ENCODE results near the gene MFRP. TPM values are rescaled to one million over a fixed set of nuclear protein-coding genes. Genes with fewer than 3 reads are reported as not detected.

The MFRP gene
- total RNA-seq, 2 donors from 2014 or later: not detected

DNA sequence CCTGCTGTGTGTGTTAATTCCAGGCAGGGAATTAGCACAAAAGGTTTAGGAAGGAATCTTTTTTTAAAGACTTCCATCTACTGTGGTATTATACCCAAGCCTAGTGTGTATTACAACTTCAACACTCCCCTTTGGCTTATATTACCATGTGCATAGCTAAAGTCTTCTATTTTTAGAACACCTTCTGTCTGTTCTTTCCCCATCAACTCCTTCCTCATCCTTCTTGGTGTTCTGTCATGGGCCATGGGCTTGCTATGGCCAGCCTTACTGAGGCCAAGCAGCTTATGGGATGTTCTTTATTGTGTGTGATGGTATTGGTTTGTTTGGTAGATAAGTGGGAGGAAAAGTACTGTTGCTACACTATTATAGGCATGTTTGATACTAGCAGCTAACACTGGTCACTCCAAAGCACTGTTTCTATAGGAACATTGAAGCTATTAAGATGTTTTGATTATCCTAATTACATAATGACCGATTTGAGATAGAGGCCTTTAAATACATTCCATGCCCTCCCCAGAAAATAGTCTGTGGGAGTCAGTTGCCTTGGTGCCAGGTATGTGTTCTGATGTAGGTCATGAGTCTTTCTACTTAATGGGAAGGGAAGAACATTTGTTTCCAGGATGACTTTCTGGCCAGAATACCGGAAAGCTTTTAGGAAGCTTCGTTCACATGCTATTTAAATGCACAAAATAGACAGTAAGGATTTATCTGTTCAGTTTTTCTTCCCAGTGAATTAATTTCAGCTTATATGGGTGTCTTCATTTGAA, 46.1 kb downstream of the MFRP start:
- no peak for DNase-seq (ENCODE audit: low spot score)
- Histone ChIP-seq H3K4me3 (no peak overlapping the region), H3K36me3 (no peaks in the 10 kb centered on the region), H3K27ac (no peak overlapping the region), H3K27me3 (replicated peaks; ENCODE audit: insufficient read depth) (no peaks in the 10 kb centered on the region), H3K4me1 (replicated peaks) (no peaks in the 10 kb centered on the region), H3K9me3 (no peaks in the 10 kb centered on the region)
- TF ChIP-seq POLR2AphosphoS5 (IDR thresholded peaks at IDR 0.05) (no peak), POLR2A (IDR thresholded peaks at IDR 0.05) (no peak)
- TF ChIP-seq, protein P1, sequence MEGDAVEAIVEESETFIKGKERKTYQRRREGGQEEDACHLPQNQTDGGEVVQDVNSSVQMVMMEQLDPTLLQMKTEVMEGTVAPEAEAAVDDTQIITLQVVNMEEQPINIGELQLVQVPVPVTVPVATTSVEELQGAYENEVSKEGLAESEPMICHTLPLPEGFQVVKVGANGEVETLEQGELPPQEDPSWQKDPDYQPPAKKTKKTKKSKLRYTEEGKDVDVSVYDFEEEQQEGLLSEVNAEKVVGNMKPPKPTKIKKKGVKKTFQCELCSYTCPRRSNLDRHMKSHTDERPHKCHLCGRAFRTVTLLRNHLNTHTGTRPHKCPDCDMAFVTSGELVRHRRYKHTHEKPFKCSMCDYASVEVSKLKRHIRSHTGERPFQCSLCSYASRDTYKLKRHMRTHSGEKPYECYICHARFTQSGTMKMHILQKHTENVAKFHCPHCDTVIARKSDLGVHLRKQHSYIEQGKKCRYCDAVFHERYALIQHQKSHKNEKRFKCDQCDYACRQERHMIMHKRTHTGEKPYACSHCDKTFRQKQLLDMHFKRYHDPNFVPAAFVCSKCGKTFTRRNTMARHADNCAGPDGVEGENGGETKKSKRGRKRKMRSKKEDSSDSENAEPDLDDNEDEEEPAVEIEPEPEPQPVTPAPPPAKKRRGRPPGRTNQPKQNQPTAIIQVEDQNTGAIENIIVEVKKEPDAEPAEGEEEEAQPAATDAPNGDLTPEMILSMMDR (IDR thresholded peaks at IDR 0.05): no peak
- 61% methylated on average over 3 of the region's 3 CpGs for WGBS
- intact Hi-C loops (cut with DNase I): no loop called here

DNA sequence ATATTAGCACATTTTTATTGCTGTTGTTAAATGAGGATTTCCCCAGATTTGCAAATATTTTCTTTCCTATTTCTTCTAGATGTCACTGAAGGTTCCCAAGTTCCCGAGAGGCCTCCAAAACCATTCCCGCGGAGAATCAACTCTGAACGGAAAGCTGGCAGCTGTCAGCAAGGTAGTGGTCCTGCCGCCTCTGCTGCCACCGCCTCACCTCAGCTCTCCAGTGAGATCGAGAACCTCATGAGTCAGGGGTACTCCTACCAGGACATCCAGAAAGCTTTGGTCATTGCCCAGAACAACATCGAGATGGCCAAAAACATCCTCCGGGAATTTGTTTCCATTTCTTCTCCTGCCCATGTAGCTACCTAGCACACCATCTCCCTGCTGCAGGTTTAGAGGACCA, 47.1 kb downstream of the MFRP start:
- Histone ChIP-seq H3K4me3 (no peak overlapping the region), H3K4me1 (replicated peaks) (no peaks in the 10 kb centered on the region), H3K9me3 (no peaks in the 10 kb centered on the region), H3K27me3 (replicated peaks; ENCODE audit: insufficient read depth) (no peaks in the 10 kb centered on the region), H3K27ac (no peak overlapping the region), H3K36me3 (no peaks in the 10 kb centered on the region)
- WGBS: 95% methylated on average over 9 of the region's 9 CpGs
- DNase-seq (ENCODE audit: low spot score): no peak
- intact Hi-C loops (cut with DNase I): no loop called here
- TF ChIP-seq, protein P1 (IDR thresholded peaks at IDR 0.05): no peak
- TF ChIP-seq POLR2AphosphoS5 (IDR thresholded peaks at IDR 0.05): no peak
- no peak for TF ChIP-seq POLR2A (IDR thresholded peaks at IDR 0.05)

DNA sequence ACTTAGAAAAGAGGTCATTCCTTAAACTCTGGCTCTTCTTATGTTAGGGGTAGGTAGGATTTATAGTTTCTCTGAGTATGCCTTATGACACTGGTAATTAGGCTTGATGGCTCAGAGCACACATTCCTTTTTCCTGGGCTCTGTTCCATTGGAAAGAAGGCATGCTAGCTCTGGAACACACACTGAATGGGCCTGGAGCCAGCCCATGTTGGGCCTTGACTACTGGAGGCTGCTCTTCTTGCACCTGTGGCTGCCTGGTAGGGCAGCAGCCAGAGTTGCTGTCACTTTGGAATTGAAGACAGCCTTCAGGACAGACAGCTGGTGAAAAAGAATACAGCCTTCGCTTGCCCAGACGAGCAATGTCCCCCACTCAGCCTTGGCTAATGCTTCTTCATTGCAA, 47.8 kb downstream of the MFRP start:
- H3K9me3 ChIP-seq: no peaks in the 10 kb centered on the region
- H3K4me1 ChIP-seq (replicated peaks): no peaks in the 10 kb centered on the region
- no peak for TF ChIP-seq POLR2AphosphoS5 (IDR thresholded peaks at IDR 0.05)
- TF ChIP-seq POLR2A (IDR thresholded peaks at IDR 0.05): no peak
- TF ChIP-seq, protein P1 (IDR thresholded peaks at IDR 0.05): no peak
- intact Hi-C loops (cut with DNase I): no loop called here
- no peak overlapping the region for H3K4me3 ChIP-seq
- DNase-seq (ENCODE audit: low spot score): no peak
- H3K27me3 ChIP-seq (replicated peaks; ENCODE audit: insufficient read depth): no peaks in the 10 kb centered on the region
- 44% methylated on average over 2 of the region's 2 CpGs for WGBS
- no peaks in the 10 kb centered on the region for H3K36me3 ChIP-seq
- H3K27ac ChIP-seq: no peak overlapping the region

DNA sequence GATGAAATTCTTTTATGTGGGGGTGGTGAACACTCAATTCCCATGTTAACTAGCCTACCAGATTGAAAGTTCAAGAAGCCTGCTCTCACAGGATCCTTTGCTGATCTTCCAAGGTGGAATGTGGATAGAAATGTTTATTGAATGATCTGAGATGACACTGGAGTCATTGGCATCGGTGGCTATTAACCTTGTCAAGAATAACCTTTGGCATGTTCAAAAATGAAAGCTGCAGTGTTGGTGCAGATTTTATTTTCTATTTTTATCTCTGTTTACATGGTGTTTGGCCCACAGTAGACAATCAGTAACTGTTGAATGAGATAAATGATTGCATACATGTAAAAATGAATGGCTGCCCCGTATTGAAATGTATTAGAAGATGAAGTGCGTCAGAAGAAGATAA, 48.6 kb downstream of the MFRP start:
- H3K27ac ChIP-seq: no peak overlapping the region
- no peak overlapping the region for H3K4me3 ChIP-seq
- 78% methylated on average over 3 of the region's 3 CpGs for WGBS

More for the DNA sequence above, 48.6 kb downstream of the MFRP start:
- no peak for DNase-seq (ENCODE audit: low spot score)
- no peaks in the 10 kb centered on the region for H3K9me3 ChIP-seq
- no peaks in the 10 kb centered on the region for H3K27me3 ChIP-seq (replicated peaks; ENCODE audit: insufficient read depth)
- no peaks in the 10 kb centered on the region for H3K4me1 ChIP-seq (replicated peaks)
- TF ChIP-seq, protein P1 (IDR thresholded peaks at IDR 0.05): no peak
- TF ChIP-seq POLR2A (IDR thresholded peaks at IDR 0.05) (no peak), POLR2AphosphoS5 (IDR thresholded peaks at IDR 0.05) (no peak)
- intact Hi-C loops (cut with DNase I): no loop called here
- no peaks in the 10 kb centered on the region for H3K36me3 ChIP-seq
